HT-29 (cell line): ENCODE data around the gene SHISA3. TPM values are rescaled to one million over a fixed set of nuclear protein-coding genes. Genes with fewer than 3 reads are reported as not detected.
A peak's percentile ranks its signal among the peaks of the same experiment; 100 is the strongest.

ENCODE experiments used
- DNase-seq: peaks from one replicate; pipeline ENCODE4 v3.0.0-alpha.2; 2015; ENCODE audit warnings: low spot score
- total RNA-seq: library from RNA; depleted of rRNA; stranded (reverse); fragments of >200 nt; shearing (Covaris generic); gene quantifications from 2 replicates; pipeline ENCODE4 v1.2.3, GENCODE V29; 2014

SHISA3 gene
- total RNA-seq, 1 experiment from 2014 or later, result not detected

GRCh38 chr4:42391981-42392380 lies 5.3 kb upstream of the SHISA3 start:
- DNase-seq, result no peak

GRCh38 chr4:42392436-42392835 lies 4.9 kb upstream of the SHISA3 start:
- no peak for DNase-seq

- DNase-seq, result no peak
Measured at GRCh38 chr4:42395595-42395994, 1.7 kb upstream of the SHISA3 start.

GRCh38 chr4:42396361-42396751 lies 932 bp upstream of the SHISA3 start:
- DNase-seq, result no peak

- DNase-seq, result no peak
Measured at GRCh38 chr4:42397635-42398170, 415 bp downstream of the SHISA3 start.

GRCh38 chr4:42398171-42398870 lies 1.0 kb downstream of the SHISA3 start:
- no peak for DNase-seq

- DNase-seq, result no peak
Measured at GRCh38 chr4:42398871-42399331, 1.6 kb downstream of the SHISA3 start.

- DNase-seq, result no peak
Measured at GRCh38 chr4:42399393-42399792, 2.1 kb downstream of the SHISA3 start.

- DNase-seq, result peak; percentile 18
Measured at GRCh38 chr4:42401171-42401570, 3.9 kb downstream of the SHISA3 start.

- DNase-seq, result no peak
Measured at GRCh38 chr4:42404001-42404400, 6.7 kb downstream of the SHISA3 start.

GRCh38 chr4:42410446-42410845 lies 13.2 kb downstream of the SHISA3 start:
- no peak for DNase-seq

GRCh38 chr4:42411803-42412202 lies 14.5 kb downstream of the SHISA3 start:
- DNase-seq, result no peak

GRCh38 chr4:42412251-42412650 lies 15.0 kb downstream of the SHISA3 start:
- no peak for DNase-seq

- no peak for DNase-seq
Measured at GRCh38 chr4:42415281-42415680, 18.0 kb downstream of the SHISA3 start.

GRCh38 chr4:42416017-42416416 lies 18.7 kb downstream of the SHISA3 start:
- DNase-seq, result no peak

GRCh38 chr4:42417550-42417949 lies 20.3 kb downstream of the SHISA3 start:
- DNase-seq, result no peak

- no peak for DNase-seq
Measured at GRCh38 chr4:42420140-42420539, 22.9 kb downstream of the SHISA3 start.

GRCh38 chr4:42425146-42426065 lies 28.1 kb downstream of the SHISA3 start:
- DNase-seq, result no peak

- no peak for DNase-seq
Measured at GRCh38 chr4:42428036-42428435, 30.7 kb downstream of the SHISA3 start.

GRCh38 chr4:42436928-42437565 lies 39.8 kb downstream of the SHISA3 start:
- no peak for DNase-seq

- no peak for DNase-seq
Measured at GRCh38 chr4:42440083-42440482, 42.8 kb downstream of the SHISA3 start.

GRCh38 chr4:42442601-42443000 lies 45.3 kb downstream of the SHISA3 start:
- no peak for DNase-seq
